Smooth muscle cell (in vitro differentiated cells): ENCODE results near the gene HOGA1. TPM values are rescaled to one million over a fixed set of nuclear protein-coding genes. Genes with fewer than 3 reads are reported as not detected.

ENCODE experiments used
- DNase-seq: peaks from one replicate; lab custom pipeline; 2025; ENCODE audit not compliant: unreplicated experiment; lab: John Stamatoyannopoulos, UW
- H2AFZ ChIP-seq: fragments of 200-600 bp; sonication (generic); 2 replicates; pipeline ENCODE4 v1.6.0; 2016; ENCODE audit warnings: antibody characterized with exemption, low read depth, mild to moderate bottlenecking
- H3F3A ChIP-seq: fragments of 200-600 bp; sonication (generic); 2 replicates; pipeline ENCODE4 v1.6.0; 2017; ENCODE audit warnings: antibody characterized with exemption, low read depth
- H3K27ac ChIP-seq: fragments of 200-600 bp; sonication (generic); 2 replicates; pipeline ENCODE4 v1.5.1; 2016; ENCODE audit warnings: low read depth, mild to moderate bottlenecking
- H3K27me3 ChIP-seq: fragments of 200-600 bp; sonication (generic); 2 replicates; pipeline ENCODE4 v1.6.1; 2016; ENCODE audit warnings: low read depth, mild to moderate bottlenecking
- H3K36me3 ChIP-seq: fragments of 200-600 bp; sonication (generic); 2 replicates; pipeline ENCODE4 v1.5.1; 2016; ENCODE audit warnings: low read depth
- H3K4me1 ChIP-seq: fragments of 200-600 bp; sonication (generic); 2 replicates; pipeline ENCODE4 v1.5.1; 2016; ENCODE audit warnings: low read depth
- H3K4me2 ChIP-seq: fragments of 200-600 bp; sonication (generic); 2 replicates; pipeline ENCODE4 v1.6.0; 2016; ENCODE audit warnings: mild to moderate bottlenecking
- H3K4me3 ChIP-seq: fragments of 200-600 bp; sonication (generic); 2 replicates; pipeline ENCODE4 v1.5.1; 2016; ENCODE audit warnings: mild to moderate bottlenecking
- H3K79me2 ChIP-seq: fragments of 200-600 bp; sonication (generic); 2 replicates; pipeline ENCODE4 v1.6.0; 2016; ENCODE audit warnings: low read depth, mild to moderate bottlenecking
- H3K9ac ChIP-seq: fragments of 200-600 bp; sonication (generic); 2 replicates; pipeline ENCODE4 v1.6.0; 2016; ENCODE audit warnings: low read depth
- H3K9me3 ChIP-seq: fragments of 200-600 bp; sonication (generic); replicated peaks from 2 replicates; pipeline ENCODE4 v1.5.1; 2016; ENCODE audit warnings: low read depth
- H4K20me1 ChIP-seq: fragments of 200-600 bp; sonication (generic); 2 replicates; pipeline ENCODE4 v1.6.0; 2016; ENCODE audit warnings: low read depth
- WGBS: methylation state at CpG from one replicate; pipeline ENCODE4 v1.1.7; 2016; ENCODE audit warnings: low lambda C conversion rate; 5-methylcytosine and 5-hydroxymethylcytosine counted together
- polyA plus RNA-seq: library from polyadenylated mRNA; unstranded; fragments of >200 nt; fragmentation: Nextera tagmentation; extraction: Ambion mirVana; gene quantifications from 2 replicates; pipeline ENCODE4 v1.2.1, GENCODE V29; 2016
- total RNA-seq: library from RNA; depleted of rRNA; stranded (reverse); fragments of >200 nt; gene quantifications from 2 replicates; pipeline ENCODE4 v1.2.3, GENCODE V29; 2014
- TF ChIP-seq, protein P1 (sequence below): fragments of 200-600 bp; sonication (generic); IDR thresholded peaks from 2 replicates; pipeline ENCODE4 v1.5.1; 2017; ENCODE audit warnings: borderline replicate concordance, mild to moderate bottlenecking, antibody characterized with exemption; ENCODE audit not compliant: insufficient read depth, poor library complexity, severe bottlenecking

HOGA1 gene
- total and polyA plus RNA-seq, 2 experiments from 2014 or later = 0.10 TPM; not detected in 1

DNA sequence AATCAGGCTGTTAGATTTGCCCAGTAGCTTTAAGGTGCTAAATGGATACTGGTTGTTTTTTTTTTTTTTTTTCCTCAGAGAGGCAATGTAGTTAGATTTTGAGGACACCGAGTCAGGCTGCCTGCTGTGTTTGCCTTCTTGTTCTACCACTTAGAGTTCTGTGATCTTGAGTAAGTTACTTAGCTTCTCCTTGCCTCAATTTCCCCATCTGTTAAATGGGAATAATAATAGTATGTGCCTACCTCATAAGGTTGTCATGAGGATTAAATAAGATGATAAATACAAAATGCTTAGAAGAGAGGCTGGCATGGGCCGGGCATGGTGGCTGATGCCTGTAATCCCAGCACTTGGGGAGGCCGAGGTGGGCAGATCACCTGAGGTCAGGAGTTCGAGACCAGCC, 34.5 kb downstream of the HOGA1 start:
- TF ChIP-seq, protein P1, sequence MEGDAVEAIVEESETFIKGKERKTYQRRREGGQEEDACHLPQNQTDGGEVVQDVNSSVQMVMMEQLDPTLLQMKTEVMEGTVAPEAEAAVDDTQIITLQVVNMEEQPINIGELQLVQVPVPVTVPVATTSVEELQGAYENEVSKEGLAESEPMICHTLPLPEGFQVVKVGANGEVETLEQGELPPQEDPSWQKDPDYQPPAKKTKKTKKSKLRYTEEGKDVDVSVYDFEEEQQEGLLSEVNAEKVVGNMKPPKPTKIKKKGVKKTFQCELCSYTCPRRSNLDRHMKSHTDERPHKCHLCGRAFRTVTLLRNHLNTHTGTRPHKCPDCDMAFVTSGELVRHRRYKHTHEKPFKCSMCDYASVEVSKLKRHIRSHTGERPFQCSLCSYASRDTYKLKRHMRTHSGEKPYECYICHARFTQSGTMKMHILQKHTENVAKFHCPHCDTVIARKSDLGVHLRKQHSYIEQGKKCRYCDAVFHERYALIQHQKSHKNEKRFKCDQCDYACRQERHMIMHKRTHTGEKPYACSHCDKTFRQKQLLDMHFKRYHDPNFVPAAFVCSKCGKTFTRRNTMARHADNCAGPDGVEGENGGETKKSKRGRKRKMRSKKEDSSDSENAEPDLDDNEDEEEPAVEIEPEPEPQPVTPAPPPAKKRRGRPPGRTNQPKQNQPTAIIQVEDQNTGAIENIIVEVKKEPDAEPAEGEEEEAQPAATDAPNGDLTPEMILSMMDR = no peak
- Histone ChIP-seq H3F3A (no peaks in the 10 kb centered on the region), H3K4me3 (no peak overlapping the region), H3K27me3 (no peaks in the 10 kb centered on the region), H3K36me3 (no peaks in the 10 kb centered on the region), H3K4me1 (no peaks in the 10 kb centered on the region), H3K27ac (no peak overlapping the region), H4K20me1 (no peaks in the 10 kb centered on the region), H2AFZ (no peak overlapping the region), H3K9ac (no peak overlapping the region), H3K4me2 (no peak overlapping the region), H3K79me2 (no peaks in the 10 kb centered on the region), H3K9me3 (no peaks in the 10 kb centered on the region)
- no peak for DNase-seq
- WGBS = over 99% methylated on average over 4 of the region's 4 CpGs

DNA sequence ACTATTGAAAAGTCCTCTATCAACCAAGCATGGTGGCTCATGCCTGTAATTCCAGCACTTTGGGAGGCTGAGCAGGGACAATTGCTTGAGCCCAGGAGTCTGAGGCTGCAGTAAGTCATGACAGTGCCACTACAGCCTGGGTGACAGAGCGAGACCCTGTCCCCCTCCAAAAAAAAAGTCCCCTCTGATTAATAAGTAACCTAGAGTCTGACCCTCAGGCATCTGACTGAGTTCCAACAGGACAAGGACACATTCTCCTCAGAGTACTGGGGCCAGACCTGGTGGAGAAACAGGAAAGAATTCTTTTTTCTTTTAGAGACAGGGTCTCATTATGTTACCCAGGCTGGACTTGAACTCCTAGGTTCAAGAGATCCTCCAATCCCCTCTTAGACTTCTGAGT, 39.1 kb downstream of the HOGA1 start:
- Histone ChIP-seq H3K4me3 (no peak overlapping the region), H3K27ac (no peak overlapping the region), H3K4me1 (no peaks in the 10 kb centered on the region), H3K36me3 (no peaks in the 10 kb centered on the region), H3K27me3 (no peaks in the 10 kb centered on the region), H3F3A (no peaks in the 10 kb centered on the region), H2AFZ (no peak overlapping the region), H3K9ac (no peak overlapping the region), H3K9me3 (no peaks in the 10 kb centered on the region), H4K20me1 (no peaks in the 10 kb centered on the region), H3K4me2 (no peak overlapping the region), H3K79me2 (no peaks in the 10 kb centered on the region)
- TF ChIP-seq, protein P1 = no peak
- 100% methylated on average over 1 of the region's 1 CpG for WGBS
- no peak for DNase-seq

DNA sequence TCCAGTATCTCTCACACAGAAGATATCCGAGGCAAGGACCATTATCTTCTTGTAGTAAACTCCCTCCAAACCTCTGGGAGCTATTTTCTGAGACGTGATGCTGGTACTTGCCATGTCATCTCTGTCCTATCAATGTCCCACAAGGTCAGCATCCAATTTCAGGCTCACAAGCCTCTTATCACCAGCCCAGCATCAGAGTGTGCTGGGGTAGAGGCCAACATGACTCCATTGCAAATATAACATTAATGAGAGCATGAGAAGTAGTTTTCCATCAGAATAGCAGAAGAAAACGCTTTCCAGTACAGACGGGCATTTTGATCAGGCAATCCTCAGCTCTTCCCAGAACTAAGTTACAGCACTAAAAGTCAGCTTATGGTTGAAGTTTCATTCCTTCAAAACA, 43.5 kb downstream of the HOGA1 start:
- H3K79me2 ChIP-seq = peaks cover 12% of the 10 kb centered on the region
- no peak for DNase-seq
- H3K9ac ChIP-seq = no peak overlapping the region
- TF ChIP-seq, protein P1 = no peak
- no peak overlapping the region for H3K4me3 ChIP-seq
- H3K27me3 ChIP-seq = no peaks in the 10 kb centered on the region
- H4K20me1 ChIP-seq = no peaks in the 10 kb centered on the region
- peaks cover 5% of the 10 kb centered on the region for H3K4me1 ChIP-seq
- no peaks in the 10 kb centered on the region for H3K9me3 ChIP-seq
- H3K27ac ChIP-seq = no peak overlapping the region
- H3K4me2 ChIP-seq = no peak overlapping the region
- 68% methylated on average over 4 of the region's 4 CpGs for WGBS
- H2AFZ ChIP-seq = no peak overlapping the region
- no peaks in the 10 kb centered on the region for H3F3A ChIP-seq
- H3K36me3 ChIP-seq = no peaks in the 10 kb centered on the region

DNA sequence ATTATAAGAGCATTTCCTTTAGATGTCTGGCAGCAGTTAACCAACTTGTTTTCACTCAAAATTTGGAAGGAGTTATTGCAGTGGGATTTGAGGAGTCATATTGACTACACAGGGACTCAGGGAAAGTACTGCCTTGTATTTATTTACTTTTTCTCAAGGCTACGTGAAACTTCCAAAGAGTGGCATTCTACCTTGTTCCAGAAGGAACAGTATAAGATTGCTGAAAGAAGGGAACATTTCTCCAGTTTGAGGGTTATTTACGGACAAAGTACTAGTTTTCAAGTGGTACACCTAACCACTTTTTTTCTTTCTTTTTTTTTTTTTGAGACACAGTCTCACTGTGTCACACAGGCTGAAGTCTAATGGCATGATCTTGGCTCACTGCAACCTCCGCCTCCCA, 44.0 kb downstream of the HOGA1 start:
- no peak for DNase-seq
- TF ChIP-seq, protein P1 = no peak
- Histone ChIP-seq H4K20me1 (no peaks in the 10 kb centered on the region), H3K27me3 (no peaks in the 10 kb centered on the region), H3K4me1 (peaks cover 5% of the 10 kb centered on the region), H3K27ac (no peak overlapping the region), H3K36me3 (no peaks in the 10 kb centered on the region), H3K4me3 (no peak overlapping the region), H3F3A (no peaks in the 10 kb centered on the region), H3K79me2 (peaks cover 12% of the 10 kb centered on the region), H3K4me2 (no peak overlapping the region), H3K9me3 (no peaks in the 10 kb centered on the region), H2AFZ (no peak overlapping the region), H3K9ac (no peak overlapping the region)
- WGBS = 91% methylated on average over 3 of the region's 3 CpGs
